GM21717 (cell line): ENCODE data around the gene OR4L1.
"Not testable (repeated sequence)": the region's sequence is repeated elsewhere in the genome, so short reads cannot be mapped to it uniquely, and the experiment has no call there.

Source experiments
- ATAC-seq: cut with Tn5 transposase; IDR thresholded peaks from one replicate; pipeline ENCODE4 v1.9.1; 2021; ENCODE audit warnings: mild to moderate bottlenecking, moderate library complexity; ENCODE audit not compliant: unreplicated experiment

Gene OR4L1

DNA sequence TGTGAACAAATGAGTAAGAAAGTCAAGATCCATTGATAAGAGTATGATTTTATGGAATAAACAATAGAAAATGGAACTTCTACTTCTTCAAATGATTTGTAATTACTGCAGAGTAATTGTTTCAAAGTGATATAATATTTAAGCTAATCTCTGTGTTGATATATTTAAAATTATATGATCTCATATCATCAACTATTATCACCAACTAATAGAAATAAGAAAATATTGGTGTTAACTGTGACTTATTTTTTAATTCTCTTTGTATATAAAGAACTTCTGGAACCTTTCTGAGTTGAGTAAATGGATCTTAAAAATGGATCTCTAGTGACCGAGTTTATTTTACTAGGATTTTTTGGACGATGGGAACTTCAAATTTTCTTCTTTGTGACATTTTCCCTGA lies at the start of gene OR4L1:
OR4L1 (plus strand) TSS at position 301 of the 400 bp plus-strand sequence; CDS start at position 301, 0 bp downstream.
- ATAC-seq, result no peak

DNA sequence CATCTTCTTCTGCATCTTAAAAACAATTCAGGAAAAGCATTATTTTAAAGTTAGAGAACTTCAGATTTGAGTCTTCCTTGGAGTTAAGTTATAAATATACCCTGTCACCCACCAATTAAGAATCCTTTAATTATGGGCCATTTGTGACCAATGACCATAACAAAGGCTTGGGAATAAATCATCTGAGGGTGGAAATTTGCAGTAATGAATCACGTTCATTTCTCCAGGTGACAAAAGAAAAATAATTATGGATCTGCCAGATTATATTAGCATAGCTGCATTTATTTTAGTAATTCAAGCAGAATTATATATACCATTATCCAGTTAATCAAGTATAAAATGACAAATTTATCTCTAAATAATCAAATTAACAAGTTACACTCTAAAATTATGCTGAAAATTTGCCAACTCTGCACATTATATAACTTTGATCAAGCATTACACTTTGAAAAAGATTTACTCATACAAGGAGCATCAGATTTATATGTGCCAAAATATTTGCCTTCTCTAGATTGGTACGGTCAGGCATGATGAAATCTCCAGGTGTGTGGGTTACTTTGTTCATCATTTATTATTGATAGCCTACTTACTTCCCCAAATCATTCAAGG lies 40.5 kb upstream of the OR4L1 start, which contains the start of gene OR4K14:
OR4K14 (minus strand) TSS at position 51 of the 609 bp plus-strand sequence. CDS start 4,114 bp downstream, outside the sequence.
- no peak for ATAC-seq

DNA sequence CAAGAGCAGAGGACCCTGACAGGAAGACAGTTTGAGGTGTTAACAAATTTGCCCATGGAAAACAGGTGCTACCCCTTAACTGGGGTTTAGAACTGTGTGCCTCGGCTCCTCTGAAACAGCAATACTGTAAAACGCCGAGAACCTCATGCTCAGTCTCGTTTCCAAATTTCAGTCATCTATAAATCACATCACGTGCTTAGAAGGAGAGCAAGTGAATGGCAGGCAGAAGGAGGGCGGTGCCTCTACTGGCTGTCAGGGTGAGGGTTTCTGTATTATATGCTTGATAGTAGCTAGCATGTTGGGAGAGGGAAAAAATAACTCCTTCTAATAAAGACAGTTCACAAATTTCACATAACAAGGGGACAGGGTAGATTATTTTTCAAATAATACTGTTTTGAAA lies 28.8 kb upstream of the OR4L1 start:
- no peak for ATAC-seq

DNA sequence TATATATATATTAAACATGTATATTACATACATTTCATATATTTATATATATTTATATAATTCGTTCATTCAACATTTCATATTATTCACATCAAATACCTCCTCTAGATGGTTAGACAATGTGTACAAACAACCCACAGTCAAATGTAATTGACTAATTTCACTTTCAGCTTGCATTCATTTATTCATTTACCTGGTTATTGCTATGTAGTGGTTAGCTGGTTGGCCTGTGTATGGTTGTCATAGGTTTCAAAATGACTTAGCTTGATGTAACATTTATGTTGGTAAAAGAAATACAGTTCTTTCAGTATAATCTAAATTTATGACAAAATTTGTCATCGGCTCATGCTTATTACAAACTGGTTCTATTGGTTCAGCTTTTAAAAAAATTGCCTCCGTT lies 24.4 kb upstream of the OR4L1 start:
- ATAC-seq, result no peak

- ATAC-seq, result no peak
These were observed 23.9 kb upstream of the OR4L1 start, which contains the start of gene OR4K13 for GRCh38 chr14:20035938-20036337. OR4K13 (minus strand) TSS chr14:20036038; CDS start chr14:20034758, 1,280 bp downstream.

DNA sequence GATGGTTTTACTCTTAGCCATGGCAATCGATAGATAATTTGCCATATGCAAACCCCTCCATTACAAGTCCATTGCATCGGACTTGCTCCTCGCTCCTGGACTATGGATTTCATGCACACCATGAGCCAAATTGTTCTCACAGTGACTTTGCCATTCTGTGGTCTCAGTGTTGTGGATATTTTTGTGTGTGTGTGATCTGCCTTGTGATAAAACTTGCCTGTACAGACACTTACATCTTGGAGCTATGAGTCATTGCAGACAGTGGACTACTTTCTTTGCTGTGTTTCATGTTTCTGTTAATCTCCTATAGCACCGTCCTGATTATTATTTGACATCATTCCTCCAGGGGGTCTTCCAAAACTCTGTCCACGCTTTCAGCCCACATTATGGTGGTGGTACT lies 15.6 kb upstream of the OR4L1 start:
- no peak for ATAC-seq

- no peak for ATAC-seq
These were observed 11.6 kb upstream of the OR4L1 start for GRCh38 chr14:20048202-20048601.

- no peak for ATAC-seq
These were observed 32.2 kb downstream of the OR4L1 start for GRCh38 chr14:20092050-20092449.

DNA sequence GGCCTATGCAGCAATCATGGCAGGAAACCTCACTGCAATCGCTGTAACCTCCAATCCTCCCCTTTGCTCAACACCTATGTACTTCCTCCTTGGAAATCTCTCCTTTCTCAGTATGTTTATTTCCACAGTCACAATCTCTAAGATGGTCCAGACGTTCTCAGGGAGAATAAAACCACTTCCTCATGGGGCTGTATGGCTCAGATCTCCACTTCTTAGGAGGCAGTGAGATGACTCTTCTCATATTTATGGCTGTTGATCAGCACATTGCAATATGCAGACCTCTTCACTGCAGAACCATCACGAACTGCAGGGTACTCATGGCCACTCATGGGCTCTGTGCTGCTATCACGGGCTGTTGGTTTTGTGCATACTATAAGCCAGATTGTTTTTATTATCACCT lies 33.6 kb downstream of the OR4L1 start:
- ATAC-seq, result no peak

GRCh38 chr14:20098926-20099770 lies 39.3 kb downstream of the OR4L1 start:
- not testable (repeated sequence) for ATAC-seq

DNA sequence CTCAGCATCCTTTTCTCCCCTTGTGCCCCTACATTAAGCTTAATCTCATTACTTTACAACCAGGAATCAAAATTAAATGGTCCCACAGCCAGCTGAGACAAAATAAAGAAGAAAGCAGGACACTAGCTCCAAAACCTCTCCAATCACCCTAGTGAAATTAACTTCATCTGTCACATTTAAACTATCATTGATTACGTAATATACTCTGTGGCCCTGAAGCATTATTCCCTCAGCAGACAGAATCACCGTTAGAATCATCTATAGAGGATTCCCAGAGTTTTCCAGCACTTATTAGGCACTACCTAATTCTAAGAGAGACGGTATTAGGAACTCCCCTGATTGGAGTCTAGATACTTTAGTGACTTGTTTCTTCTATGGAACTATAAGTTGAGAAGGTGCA lies 50.6 kb downstream of the OR4L1 start, which contains the start of gene OR4K17:
OR4K17 (plus strand) TSS at position 302 of the 400 bp plus-strand sequence. CDS start 6,761 bp downstream, outside the sequence.
- no peak for ATAC-seq
